ENCODE results near the gene NFASC.

Gene NFASC

GRCh38 chr1:204894031-204894430 is 23.4 kb downstream of the NFASC start:
- H3K4me3 ChIP-seq: no peak overlapping the region
- H3K27ac ChIP-seq: peak overlapping the region; percentile 35 to 39
- no peak for DNase-seq (ENCODE audit: low spot score)
- no peak for TF ChIP-seq CTCF (IDR thresholded peaks at IDR 0.05)

- TF ChIP-seq CTCF (IDR thresholded peaks at IDR 0.05): no peak
- Histone ChIP-seq H3K27ac (peak overlapping the region; percentile 31 to 39), H3K4me3 (no peak overlapping the region)
- DNase-seq (ENCODE audit: low spot score): no peak
These were observed 23.9 kb downstream of the NFASC start for GRCh38 chr1:204894606-204895005.

- no peak for TF ChIP-seq CTCF (IDR thresholded peaks at IDR 0.05)
- no peak overlapping the region for H3K27ac ChIP-seq
- no peak overlapping the region for H3K4me3 ChIP-seq
- DNase-seq (ENCODE audit: low spot score): no peak
These were observed 25.4 kb downstream of the NFASC start for GRCh38 chr1:204896023-204896422.

GRCh38 chr1:204896787-204897469 is 26.3 kb downstream of the NFASC start:
- no peak overlapping the region for H3K27ac ChIP-seq
- no peak for DNase-seq (ENCODE audit: low spot score)
- no peak for TF ChIP-seq CTCF (IDR thresholded peaks at IDR 0.05)
- no peak overlapping the region for H3K4me3 ChIP-seq

GRCh38 chr1:204900721-204901120 is 30.1 kb downstream of the NFASC start:
- no peak for DNase-seq (ENCODE audit: low spot score)
- no peak overlapping the region for H3K4me3 ChIP-seq
- H3K27ac ChIP-seq: no peak overlapping the region

GRCh38 chr1:204902671-204903070 is 32.0 kb downstream of the NFASC start:
- DNase-seq (ENCODE audit: low spot score): no peak
- H3K4me3 ChIP-seq: no peak overlapping the region
- TF ChIP-seq CTCF (IDR thresholded peaks at IDR 0.05): no peak
- H3K27ac ChIP-seq: no peak overlapping the region

More at GRCh38 chr1:204900721-204901120, 30.1 kb downstream of the NFASC start:
- TF ChIP-seq CTCF (IDR thresholded peaks at IDR 0.05): no peak

GRCh38 chr1:204904228-204904810 is 33.7 kb downstream of the NFASC start:
- no peak for DNase-seq (ENCODE audit: low spot score)
- Histone ChIP-seq H3K27ac (no peak overlapping the region), H3K4me3 (no peak overlapping the region)
- no peak for TF ChIP-seq CTCF (IDR thresholded peaks at IDR 0.05)

All from coronary artery (tissue), 2 donors.